Eye (tissue), 1 donor: ENCODE measurements around the gene DOK7.
A peak's percentile ranks its signal among the peaks of the same experiment; 100 is the strongest.
"Not testable (repeated sequence)": the region's sequence is repeated elsewhere in the genome, so short reads cannot be mapped to it uniquely, and the experiment has no call there.

Experiments
- DNase-seq: peaks from one replicate; pipeline ENCODE4 v3.0.0-alpha.2; 2015

Gene DOK7

DNA sequence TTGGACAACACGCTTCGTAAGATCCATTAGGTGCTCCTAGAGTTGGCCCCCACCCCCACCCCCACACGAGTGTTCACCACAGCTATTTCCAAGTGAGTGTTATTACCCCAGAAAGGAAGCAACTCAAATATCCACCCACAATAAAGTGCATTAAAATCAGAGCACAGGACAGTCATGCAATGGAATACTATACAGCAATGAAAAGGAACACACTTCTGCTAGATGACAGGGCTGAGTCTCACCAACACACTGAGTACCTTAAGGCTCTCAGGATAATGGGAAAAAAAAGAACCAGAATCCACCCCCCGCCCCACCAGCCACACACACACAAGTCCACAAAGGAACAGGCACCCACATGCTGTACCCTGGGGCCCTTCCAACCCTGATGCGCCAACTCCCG, 48.1 kb downstream of the DOK7 start:
- DNase-seq: no peak

DNA sequence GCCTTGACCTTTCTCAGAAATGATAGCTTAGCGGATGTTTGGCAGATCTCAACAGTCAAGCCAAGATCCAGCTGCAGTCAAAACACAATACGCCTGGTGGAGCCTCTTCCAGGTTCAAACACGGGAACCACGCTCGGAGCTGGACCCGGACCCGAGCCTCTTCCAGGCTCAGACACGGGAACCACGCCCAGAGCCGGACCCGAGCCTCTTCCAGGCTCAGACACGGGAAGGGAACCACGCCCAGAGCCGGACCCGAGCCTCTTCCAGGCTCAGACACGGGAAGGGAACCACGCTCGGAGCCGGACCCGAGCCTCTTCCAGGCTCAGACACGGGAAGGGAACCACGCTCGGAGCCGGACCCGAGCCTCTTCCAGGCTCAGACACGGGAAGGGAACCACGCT, 48.5 kb downstream of the DOK7 start:
- DNase-seq: not testable (repeated sequence)

DNA sequence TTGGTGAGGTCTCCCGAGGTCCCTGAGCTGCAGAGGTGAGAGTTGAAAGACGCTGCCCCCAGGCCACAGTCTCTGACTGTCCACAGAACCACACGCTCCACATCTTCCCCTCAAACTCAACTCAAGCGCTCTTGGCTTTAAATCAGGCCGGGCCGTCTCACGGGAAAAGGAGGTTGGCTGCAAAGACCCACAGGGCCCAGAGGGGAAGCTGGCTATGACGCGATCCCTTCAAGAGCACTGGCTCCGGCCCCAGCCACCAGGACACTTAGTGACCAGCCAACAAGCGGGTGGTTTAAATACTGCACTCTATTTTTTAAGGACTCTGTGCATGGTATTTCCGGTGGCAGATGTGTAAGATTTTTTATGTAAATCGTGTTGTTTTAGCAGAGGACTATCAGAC, 49.2 kb downstream of the DOK7 start:
- no peak for DNase-seq

DNA sequence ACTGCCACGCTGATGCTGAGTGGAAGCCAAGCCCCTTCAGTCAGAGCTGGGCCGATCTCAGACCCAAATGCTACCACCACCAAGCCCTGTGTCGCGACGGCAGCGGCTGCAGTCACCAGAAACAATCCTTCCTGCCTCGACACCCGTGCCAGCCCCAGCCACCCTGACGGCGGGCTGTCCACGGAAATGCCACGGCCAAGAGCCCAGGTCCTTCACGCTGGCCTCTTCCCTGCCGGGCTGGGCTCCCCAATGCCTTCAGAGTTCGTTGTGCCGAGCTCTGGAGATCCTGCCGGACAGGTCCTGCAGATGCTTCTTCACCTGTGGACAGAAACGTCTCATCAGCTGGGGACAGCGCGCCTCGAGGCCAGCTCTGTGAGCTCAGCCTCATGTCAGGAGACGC, 49.6 kb downstream of the DOK7 start:
- no peak for DNase-seq

DNA sequence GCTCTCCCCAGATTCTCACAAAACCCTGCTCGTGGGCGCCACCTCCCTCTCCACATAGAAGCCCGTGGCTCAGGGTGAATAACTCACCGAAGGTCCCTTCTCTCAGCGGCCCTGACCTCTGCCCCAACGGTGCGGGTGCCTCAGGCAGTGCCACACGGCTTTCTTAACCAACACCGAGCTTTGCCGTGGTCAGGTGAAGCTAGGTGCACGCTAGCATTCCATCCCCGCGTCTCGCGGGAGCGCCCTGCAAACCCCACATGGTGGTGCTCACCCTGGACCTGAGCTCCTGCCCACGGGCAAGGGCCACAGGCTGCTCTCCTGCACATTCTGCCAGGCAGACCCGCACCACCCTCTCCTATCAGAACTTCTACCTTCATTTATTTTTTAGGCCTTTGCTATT, 50.7 kb downstream of the DOK7 start:
- no peak for DNase-seq

DNA sequence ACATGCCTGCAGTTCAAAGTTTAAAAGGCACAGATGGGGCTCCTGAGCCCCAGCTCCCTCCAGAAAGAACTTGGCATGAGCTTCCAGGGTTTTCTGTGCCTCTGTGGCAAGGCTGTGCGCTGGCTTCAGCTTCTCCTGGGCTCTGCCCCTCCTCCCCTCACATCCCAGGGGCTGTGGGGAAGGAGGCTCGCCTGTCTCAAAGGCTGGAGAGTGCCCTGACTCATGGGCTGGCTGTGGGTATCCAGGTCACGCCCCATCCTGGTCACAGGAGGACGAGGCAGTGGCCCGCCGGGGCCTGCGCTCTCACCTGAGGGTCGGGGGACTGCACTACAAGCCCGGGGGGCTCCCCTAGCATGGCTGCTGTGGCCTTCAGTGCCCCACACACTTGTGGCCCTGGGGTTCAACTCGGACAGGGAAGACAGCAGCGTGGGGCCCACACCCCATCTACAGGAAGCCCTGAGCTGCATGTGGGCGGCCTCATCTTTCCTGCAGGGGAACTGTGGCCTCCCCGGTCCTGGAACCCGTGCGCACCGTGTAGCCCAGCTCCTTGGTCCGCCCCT, 51.2 kb downstream of the DOK7 start:
- no peak for DNase-seq

DNA sequence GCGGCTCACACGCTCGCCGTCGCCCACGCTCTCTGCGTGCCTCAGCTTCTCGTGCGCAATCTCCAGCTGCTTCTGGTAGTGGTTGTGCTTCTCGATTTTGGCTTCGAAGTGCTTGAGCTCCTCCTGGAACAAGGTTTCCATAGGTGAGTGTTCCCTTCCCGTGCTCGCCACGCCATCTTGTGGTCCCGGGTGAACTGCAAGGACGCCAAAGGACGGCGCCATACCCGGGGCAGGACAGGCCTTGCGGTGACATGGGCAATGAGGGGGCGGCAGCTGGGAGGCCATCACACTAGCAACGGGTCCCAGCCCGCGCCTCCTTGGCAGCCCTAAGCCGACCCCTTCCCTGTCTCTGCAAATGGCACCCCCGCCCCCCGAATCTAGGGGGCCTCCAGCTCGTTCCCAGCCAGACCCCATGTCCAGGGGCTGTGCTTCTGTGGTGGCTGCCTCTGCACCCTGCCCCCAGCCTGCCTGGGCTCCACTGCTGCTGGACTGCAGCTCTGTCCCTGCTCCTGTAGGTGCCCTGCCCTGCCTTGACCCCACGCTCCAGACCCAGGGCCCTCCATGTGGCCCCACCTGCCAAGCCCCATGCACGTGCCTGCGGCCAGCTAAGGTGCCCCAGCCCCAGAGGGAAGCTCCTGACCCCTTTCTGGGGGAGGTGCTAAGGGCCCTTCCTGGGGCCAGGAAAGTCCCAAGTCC, 51.8 kb downstream of the DOK7 start:
- peak; percentile 15 for DNase-seq

DNA sequence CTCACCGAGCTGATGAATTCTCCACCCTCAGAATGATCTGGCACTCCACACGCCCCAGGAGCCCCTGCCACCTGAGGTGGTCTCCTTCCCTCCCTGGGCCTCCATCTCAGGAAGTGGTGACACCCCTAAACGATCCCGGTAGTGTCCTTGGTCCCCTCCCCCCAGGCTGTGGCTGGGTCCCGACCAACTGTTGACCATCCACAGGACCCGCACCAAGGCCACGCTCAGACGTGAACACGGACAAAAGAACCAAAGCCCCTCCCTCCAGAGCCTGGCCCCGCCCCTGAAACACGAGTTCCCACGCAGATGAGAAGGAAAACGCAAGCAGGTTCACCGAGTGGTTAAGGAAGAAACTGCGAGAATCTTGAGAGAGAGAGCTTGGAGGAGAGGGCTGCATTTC, 52.5 kb downstream of the DOK7 start:
- DNase-seq: no peak

DNA sequence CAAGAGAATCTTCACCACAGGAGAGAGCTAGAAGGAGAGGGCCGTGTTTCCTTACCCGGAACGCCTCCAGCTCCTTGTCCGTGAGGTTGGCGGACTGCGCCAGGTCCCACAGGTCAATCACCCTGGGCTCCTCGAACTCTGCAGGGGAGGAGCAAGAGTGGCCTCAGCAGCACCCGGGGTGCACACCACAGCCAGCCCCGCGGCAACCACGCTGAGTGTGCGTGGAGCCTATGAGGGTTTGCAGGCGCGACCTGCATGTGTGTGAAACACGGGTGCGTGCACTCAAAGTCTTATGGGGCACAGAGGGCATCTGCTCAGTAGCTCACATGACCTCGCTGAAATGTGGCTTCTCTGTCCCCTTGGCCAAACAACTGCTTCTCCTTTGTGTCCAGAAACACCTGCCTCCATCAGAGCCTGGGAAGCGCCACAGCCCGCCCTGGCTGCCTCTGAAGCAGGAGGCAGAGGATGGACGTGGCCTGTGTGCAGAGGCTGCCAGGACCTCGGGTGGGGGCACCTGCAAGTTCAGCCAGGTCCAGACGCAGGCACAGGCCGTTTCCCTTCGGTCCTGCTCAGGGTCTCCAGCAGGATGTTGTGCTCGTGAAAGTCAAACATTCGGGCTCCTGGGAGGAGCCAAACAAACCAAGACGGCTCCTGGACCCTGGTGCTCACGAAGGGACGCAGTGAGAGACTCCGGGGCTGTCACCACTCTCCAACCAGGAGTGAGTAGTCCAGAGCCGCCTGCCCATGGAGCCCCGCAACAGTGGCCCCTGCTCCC, 53.1 kb downstream of the DOK7 start:
- no peak for DNase-seq

DNA sequence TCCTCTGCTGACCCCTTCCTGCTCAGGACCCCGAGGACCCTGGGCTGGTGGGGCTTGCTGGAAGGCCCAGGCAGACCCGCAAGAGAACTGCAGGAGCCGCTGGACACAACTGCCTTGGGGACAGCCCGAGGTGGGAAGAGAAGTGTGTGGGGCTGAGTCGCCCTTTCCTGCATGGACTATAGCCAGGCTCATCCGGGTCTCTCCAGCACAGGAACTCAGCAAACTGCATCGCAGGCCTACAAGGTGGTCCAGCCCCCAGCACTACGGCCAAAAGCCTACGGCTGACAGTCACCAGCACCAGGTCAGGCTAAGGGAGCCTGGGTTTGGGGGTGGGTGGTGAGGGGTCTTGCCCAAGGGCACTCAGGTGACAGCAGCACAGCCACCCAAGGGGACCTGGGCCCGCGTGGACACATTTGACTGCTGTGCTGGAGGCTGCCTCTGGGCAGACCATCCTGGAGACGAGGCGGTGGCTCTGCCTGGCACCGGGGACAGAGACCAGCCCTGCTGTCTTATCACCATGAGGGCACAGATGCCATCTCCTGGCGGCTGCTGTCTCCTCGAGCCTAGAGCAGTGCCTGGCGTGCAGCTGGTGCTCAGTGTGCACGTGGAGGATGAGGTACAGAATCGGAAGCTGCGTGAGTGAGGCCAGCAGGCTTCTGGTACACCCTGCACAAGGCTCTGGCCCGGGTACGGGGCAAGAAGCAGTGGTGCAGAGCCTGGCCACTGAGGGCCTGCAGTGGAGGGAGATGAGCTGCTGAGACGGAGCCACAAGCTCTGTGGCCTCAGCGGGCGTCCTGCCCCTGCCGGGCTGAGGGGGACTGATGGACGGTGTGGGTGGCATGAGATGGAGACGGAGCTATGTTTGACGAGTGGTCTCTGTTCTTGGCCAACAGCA, 54.0 kb downstream of the DOK7 start:
- no peak for DNase-seq

DNA sequence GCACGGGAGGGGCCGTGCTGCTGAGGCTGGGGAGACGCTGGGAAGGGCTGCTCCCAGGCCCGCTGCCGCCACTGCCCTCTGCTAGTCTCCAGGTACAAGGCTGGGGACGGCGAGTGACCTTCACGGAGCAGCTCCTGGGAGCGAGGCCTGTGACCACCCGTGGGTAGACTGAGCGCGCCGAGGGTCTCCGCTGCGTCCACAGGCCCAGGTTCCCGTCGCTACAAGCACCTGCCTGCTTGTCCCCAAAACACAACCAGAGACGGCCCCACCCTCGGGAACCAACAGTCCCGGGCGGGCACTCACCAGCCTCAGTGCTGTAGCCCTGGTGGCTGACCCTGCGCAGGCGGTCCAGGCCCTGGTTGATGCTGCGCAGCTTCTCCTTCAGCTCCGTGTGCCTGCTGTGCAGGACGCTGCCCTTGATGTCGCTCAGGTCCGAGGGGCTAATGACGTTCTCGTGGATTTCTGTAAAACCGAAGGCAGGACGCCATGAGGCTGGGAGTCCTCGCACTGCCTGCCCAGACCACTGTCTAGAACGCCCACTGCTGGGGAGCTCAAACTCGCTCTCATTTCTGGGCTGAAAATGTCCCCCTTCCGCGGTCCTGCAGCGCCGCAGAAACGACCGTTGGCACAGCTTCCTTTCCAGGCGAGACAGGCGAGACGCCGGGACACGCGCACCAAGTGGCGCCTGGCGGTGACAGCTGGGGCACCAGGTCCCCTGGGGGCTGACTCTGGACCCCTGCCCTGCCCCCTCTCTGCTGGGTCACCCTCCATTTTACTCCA, 54.8 kb downstream of the DOK7 start:
- no peak for DNase-seq

DNA sequence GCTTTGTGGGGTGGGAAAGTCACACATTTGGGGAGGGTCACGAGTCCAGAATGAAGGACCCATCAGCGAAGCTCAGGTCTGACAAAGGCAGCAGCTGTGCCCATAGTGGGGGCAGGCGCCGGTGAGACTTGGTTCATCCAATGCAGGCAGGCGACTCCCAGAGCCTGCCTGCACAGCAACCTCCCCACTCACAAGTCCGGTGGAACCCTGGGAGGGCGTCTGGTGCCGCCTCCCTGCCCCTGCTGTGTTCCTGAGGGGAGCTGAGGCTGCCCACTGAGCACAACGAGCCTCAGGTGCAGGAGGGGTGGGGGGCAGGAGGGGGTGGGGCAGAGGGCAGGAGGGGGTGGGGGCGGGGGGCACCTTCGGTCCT, 55.4 kb downstream of the DOK7 start:
- no peak for DNase-seq

DNA sequence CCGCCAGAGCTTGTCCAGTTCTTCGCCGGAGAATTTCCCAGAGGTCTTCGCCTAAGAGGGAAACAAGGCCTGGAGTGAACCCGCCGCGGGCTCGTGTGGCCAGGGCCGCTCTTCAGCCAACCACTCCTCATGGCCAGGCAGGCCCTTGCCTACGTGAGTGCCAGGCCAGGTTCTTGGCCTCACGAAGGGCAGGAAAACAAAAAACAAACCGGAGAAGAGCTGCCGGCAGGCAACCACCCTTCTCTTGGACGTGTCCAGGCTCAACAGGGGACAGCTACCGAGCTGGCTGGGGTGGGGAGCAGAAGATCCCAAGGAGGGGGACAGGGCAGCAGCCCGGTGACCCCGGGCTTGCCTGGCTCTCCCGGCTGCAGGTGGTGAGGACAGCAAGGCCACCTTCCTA, 55.8 kb downstream of the DOK7 start:
- DNase-seq: no peak

DNA sequence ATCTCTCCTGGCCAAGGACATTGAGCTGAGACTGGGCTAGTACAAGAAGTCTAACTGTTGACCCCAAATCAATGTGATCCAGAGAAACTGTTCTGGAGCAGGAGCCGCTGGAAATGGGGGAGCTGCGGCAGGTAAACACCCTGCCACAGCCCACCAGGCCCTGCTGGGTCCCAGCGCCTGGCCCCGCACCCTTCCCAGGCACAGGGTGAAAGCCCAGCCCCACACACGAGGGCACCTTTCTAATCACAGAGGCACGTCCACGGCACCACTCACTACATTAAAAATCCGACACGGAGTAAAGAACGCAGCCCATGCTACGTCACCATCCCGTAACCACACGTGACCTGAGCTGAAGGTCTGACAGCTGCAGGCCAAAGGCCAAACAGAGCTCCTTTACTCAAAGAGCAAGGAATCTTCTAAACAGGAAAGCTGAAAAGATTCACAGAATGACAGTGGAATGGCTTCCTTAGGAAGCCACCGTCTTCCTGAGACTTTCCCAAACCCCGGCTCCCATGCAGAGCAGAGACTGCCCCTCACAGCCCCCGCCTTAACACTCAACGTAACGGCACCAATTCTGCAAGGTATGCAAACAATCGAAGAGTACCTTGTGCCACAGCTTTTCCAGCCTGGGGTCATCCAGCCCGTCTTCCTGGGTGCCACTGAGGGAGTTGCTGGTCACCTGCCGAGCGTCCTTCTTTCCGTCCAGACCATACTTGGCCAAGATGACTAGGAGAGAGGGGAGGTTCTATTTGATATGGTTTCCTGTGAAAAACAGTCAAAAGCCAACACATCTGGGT, 56.6 kb downstream of the DOK7 start:
- no peak for DNase-seq

DNA sequence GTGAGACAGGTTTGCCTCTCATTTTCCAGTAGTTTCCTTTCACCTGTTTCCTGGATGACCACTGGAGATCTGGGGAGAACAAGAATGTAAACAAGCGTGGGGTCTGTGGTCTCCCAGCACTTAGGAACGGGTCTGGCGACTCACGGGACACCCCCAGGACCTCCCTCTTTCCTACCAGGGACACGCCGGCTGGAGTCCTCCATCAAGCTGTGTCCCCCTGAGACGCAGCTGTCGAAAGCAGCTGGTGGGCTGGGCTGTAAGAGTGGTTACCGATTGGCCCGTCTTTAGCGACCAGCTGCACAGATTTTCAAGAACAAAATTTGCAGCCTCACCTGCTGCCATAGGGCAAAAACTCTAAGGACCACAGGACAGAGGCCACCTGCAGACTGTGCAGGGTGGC, 57.2 kb downstream of the DOK7 start:
- peak; percentile 41 for DNase-seq

DNA sequence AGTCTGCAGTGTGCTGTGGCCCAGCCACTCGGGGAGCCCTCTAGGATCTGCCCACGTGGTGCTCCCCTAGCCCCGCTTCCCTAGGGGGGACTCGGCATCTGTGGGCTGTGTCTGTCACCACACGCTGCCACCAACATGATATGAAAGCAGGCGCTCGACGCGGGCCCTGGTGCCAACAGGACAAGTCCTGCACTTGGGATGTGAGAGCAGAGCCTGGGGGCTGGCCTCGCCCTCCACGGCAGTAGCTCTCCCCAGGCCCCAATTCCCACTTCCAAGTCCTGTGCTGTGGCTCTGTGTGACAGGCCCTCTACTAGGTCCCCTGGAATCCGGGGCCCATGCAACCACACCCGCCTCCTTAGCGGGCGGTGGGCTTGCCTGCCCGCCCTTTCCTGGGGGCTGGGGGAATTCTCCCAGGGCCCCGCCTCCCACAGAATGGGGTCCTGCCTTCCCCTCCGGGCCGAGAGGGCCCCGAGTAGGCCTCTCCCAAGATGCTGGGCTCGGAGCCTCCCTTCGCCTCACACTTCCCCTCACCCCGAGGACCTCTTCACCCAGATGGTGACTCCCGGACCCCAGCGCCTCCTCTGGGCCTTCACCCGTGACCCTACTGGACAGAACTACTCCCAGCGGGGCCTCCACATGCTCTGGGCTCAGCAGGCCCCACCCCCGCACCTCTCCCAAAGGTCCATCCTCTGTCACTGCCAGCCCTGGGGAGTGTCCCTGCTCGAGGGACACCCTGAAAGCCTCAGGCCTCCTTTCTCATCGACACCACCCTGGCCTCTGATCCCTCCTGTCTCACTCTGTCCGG, 57.9 kb downstream of the DOK7 start:
- DNase-seq: no peak

DNA sequence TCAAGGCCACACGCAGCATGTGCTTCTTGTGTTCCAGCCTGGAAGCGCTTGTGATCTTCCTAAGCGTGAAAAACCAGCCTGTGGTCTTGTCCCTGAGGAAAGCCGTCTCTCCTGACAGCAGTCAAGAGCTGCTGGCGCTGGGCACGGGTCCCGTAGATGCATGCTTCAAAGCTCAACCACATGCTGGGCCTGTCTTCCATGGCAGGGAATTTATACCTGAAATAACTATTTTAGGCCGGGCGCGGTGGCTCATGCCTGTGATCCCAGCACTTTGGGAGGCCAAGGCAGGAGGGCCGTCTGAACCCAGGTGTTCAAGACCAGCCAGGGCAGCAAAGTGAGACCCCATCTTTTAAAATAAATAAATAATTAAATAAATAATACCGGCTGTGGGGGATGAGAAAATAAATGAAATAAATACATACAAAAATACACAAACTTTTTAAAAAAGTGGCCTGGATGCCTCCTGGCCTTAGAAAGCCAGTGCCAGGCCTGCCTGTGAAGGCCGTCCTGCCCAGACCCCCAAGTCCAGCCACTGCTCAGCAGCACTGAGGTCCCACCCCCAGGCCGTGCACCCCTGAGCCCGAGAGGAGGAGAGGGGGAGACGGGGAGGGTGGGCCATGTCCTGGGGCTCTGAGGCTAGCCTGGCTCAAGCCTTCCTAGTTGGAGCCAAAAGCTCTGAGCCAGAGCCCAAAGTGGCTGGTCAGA, 58.7 kb downstream of the DOK7 start:
- no peak for DNase-seq

DNA sequence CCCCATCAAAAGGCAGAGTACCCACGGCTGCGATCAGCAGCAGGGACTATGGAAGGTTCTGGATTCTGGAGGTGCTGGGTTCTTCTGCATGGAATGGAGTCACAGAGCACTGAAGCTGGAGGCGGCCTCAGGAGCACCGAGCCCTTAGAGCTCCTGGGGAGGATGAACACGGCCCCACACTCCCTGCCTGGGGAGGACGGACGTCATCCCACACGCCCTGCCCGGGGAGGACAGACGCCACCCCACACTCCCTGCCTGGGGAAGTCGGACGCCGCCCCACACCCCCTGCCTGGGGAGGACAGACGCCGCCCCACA, 59.2 kb downstream of the DOK7 start:
- no peak for DNase-seq

DNA sequence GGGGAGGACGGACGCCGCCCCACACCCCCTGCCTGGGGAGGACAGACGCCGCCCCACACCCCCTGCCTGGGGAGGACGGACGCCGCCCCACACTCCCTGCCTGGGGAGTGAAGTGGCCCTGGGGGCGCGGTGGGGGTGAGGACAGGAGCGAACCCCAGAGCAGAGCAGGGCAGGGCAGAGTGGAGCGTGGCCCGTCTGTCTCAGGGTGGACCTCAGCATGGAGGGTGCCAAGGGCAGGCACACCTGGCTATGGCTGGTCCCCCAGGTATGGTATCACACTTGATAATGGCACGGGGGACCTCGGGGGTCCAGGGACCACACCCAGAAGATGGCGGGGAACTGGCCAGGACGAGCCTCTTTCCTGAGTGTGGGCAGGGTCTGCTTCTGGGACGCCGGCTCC, 59.5 kb downstream of the DOK7 start:
- no peak for DNase-seq

DNA sequence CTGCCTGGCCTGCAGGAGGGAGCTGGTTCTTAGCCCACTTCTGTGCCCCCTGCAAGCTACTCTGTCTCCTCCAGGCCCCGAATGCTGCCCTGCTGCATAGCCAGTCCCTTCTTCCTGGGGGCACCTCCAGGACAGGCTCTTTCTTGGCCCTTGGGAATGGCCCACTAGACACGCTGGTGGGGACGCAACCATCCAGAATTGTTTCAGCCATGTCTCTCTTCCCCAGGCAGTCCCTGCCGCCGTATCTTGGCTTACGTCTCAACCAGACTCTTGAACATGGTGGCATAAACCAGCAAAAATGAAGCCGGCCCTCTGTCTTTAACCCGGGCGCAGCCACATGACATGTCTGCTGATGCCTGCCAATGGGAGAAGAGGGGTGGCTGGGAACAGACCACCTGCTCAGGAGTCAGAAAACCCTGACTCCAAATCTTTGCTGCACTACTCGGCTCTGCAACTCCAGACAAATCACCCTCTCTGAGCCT, 60.1 kb downstream of the DOK7 start:
- no peak for DNase-seq
